Stimulated activated CD4-positive, alpha-beta T cell treated with anti-CD3 and anti-CD28 coated beads, Interleukin-2, amount 100 ng/mL, for 4 hours (primary cell): ENCODE data around the gene RAB11FIP3.

Source experiments
- DNase-seq: peaks from one replicate; pipeline ENCODE4 v3.0.0-alpha.2; 2020; ENCODE audit warnings: low read depth

Gene RAB11FIP3

GRCh38 chr16:424033-424622 lies 1.3 kb upstream of the RAB11FIP3 start:
- DNase-seq, result no peak

- DNase-seq, result no peak
Observed at GRCh38 chr16:424623-425081, 797 bp upstream of the RAB11FIP3 start.

- peak; percentile 14 for DNase-seq
Observed at GRCh38 chr16:425740-426114, 278 bp downstream of the RAB11FIP3 start.

- DNase-seq, result no peak
Observed at GRCh38 chr16:426115-426905, 861 bp downstream of the RAB11FIP3 start.

GRCh38 chr16:426906-427249 lies 1.4 kb downstream of the RAB11FIP3 start:
- DNase-seq, result no peak

- no peak for DNase-seq
Observed at GRCh38 chr16:427250-427649, 1.8 kb downstream of the RAB11FIP3 start.

GRCh38 chr16:430904-431303 lies 5.5 kb downstream of the RAB11FIP3 start:
- DNase-seq, result no peak

GRCh38 chr16:440627-441026 lies 15.2 kb downstream of the RAB11FIP3 start:
- no peak for DNase-seq

GRCh38 chr16:441447-441846 lies 16.0 kb downstream of the RAB11FIP3 start:
- DNase-seq, result no peak

- DNase-seq, result no peak
Observed at GRCh38 chr16:442976-443375, 17.5 kb downstream of the RAB11FIP3 start.

GRCh38 chr16:444027-444426 lies 18.6 kb downstream of the RAB11FIP3 start:
- DNase-seq, result no peak

GRCh38 chr16:445566-445965 lies 20.1 kb downstream of the RAB11FIP3 start:
- DNase-seq, result no peak

- DNase-seq, result no peak
Observed at GRCh38 chr16:450385-450784, 24.9 kb downstream of the RAB11FIP3 start.

- DNase-seq, result no peak
Observed at GRCh38 chr16:450785-451512, 25.5 kb downstream of the RAB11FIP3 start.

GRCh38 chr16:454397-454940 lies 29.0 kb downstream of the RAB11FIP3 start:
- DNase-seq, result no peak

GRCh38 chr16:455453-455852 lies 30.0 kb downstream of the RAB11FIP3 start:
- DNase-seq, result no peak

GRCh38 chr16:456891-457483 lies 31.5 kb downstream of the RAB11FIP3 start:
- no peak for DNase-seq

- no peak for DNase-seq
Observed at GRCh38 chr16:457732-458400, 32.4 kb downstream of the RAB11FIP3 start.

- DNase-seq, result no peak
Observed at GRCh38 chr16:459761-460160, 34.3 kb downstream of the RAB11FIP3 start.

GRCh38 chr16:460787-461186 lies 35.3 kb downstream of the RAB11FIP3 start:
- DNase-seq, result no peak

- no peak for DNase-seq
Observed at GRCh38 chr16:463071-463470, 37.6 kb downstream of the RAB11FIP3 start.

- no peak for DNase-seq
Observed at GRCh38 chr16:466651-467050, 41.2 kb downstream of the RAB11FIP3 start.
